GM21381 (cell line): ENCODE results near the gene PREP.
A peak's percentile ranks its signal among the peaks of the same experiment; 100 is the strongest.
"Not testable (repeated sequence)": the region's sequence is repeated elsewhere in the genome, so short reads cannot be mapped to it uniquely, and the experiment has no call there.

Source experiments
- ATAC-seq: cut with Tn5 transposase; IDR thresholded peaks from one replicate; pipeline ENCODE4 v1.9.1; 2021; ENCODE audit warnings: mild to moderate bottlenecking, moderate library complexity; ENCODE audit not compliant: unreplicated experiment

The PREP gene

GRCh38 chr6:105273589-105273988 is 129.3 kb downstream of the PREP start:
- no peak for ATAC-seq

GRCh38 chr6:105272786-105273185 is 130.1 kb downstream of the PREP start:
- ATAC-seq, result no peak

GRCh38 chr6:105270511-105270910 is 132.4 kb downstream of the PREP start:
- no peak for ATAC-seq

- no peak for ATAC-seq
These were observed 133.5 kb downstream of the PREP start for GRCh38 chr6:105269390-105269789.

- ATAC-seq, result no peak
These were observed 138.9 kb downstream of the PREP start for GRCh38 chr6:105263685-105264610.

- no peak for ATAC-seq
These were observed 142.7 kb downstream of the PREP start for GRCh38 chr6:105259913-105260889.

GRCh38 chr6:105258816-105259215 is 144.1 kb downstream of the PREP start:
- ATAC-seq, result no peak

GRCh38 chr6:105257340-105257739 is 145.5 kb downstream of the PREP start:
- ATAC-seq, result peak; percentile 60

- no peak for ATAC-seq
These were observed 146.3 kb downstream of the PREP start for GRCh38 chr6:105256619-105257018.

GRCh38 chr6:105253787-105254186 is 149.1 kb downstream of the PREP start:
- ATAC-seq, result no peak

- ATAC-seq, result no peak
These were observed 151.2 kb downstream of the PREP start for GRCh38 chr6:105251689-105252088.

GRCh38 chr6:105250533-105250932 is 152.3 kb downstream of the PREP start:
- ATAC-seq, result no peak

GRCh38 chr6:105243487-105243886 is 159.4 kb downstream of the PREP start:
- no peak for ATAC-seq

- ATAC-seq, result no peak
These were observed 167.7 kb downstream of the PREP start for GRCh38 chr6:105235155-105235554.

- not testable (repeated sequence) for ATAC-seq
These were observed 171.1 kb downstream of the PREP start for GRCh38 chr6:105231771-105232170.
